BJ (cell line): ENCODE measurements around the gene ARID3B. TPM values are rescaled to one million over a fixed set of nuclear protein-coding genes. Genes with fewer than 3 reads are reported as not detected.
"Not testable (repeated sequence)": the region's sequence is repeated elsewhere in the genome, so short reads cannot be mapped to it uniquely, and the experiment has no call there.

Experiments
- CTCF ChIA-PET: fragments of 350-600 bp; formaldehyde crosslinking; extraction: SDS; loops from one replicate; lab custom pipeline; 2021; ENCODE audit warnings: antibody characterized with exemption, inconsistent platforms; lab: Yijun Ruan, JAX
- POLR2A ChIA-PET: fragments of 300-600 bp; sonication (Branson Sonifier 250); formaldehyde crosslinking; extraction: SDS; loops from one replicate; lab custom pipeline; 2021; ENCODE audit warnings: antibody characterized with exemption; lab: Charles Lee
- DNase-seq: peaks from one replicate; pipeline ENCODE4 v3.0.0-alpha.2; 2011; ENCODE audit warnings: low read depth
- H3K27me3 ChIP-seq: 2 replicates; pipeline ENCODE4 v1.6.0; 2011; ENCODE audit warnings: low read length; ENCODE audit not compliant: control insufficient read depth, insufficient read depth
- H3K36me3 ChIP-seq: 2 replicates; pipeline ENCODE4 v1.5.1; 2011; ENCODE audit warnings: low read length; ENCODE audit not compliant: control insufficient read depth, insufficient read depth
- H3K4me3 ChIP-seq: 2 replicates; pipeline ENCODE4 v1.5.1; 2011; ENCODE audit warnings: low read depth, mild to moderate bottlenecking, control low read depth, low read length
- CTCF ChIP-seq: IDR thresholded peaks from 2 replicates; pipeline ENCODE4 v1.5.1; 2011; ENCODE audit warnings: low read depth, mild to moderate bottlenecking, control low read depth, inconsistent platforms, low read length, moderate library complexity; ENCODE audit not compliant: insufficient read depth
- polyA plus RNA-seq: library from polyadenylated mRNA; depleted of rRNA; stranded (reverse); fragments of >200 nt; gene quantifications from 2 replicates; pipeline ENCODE4 v1.2.3, GENCODE V29; 2011

ARID3B gene
- polyA plus RNA-seq, 1 experiment: 1.5 TPM

GRCh38 chr15:74593122-74593521, 52.1 kb downstream of the ARID3B start:
- H3K27me3 ChIP-seq: no peaks in the 10 kb centered on the region
- TF ChIP-seq CTCF: no peak
- POLR2A ChIA-PET: no interaction called here
- no peak overlapping the region for H3K4me3 ChIP-seq
- peaks cover 7% of the 10 kb centered on the region; the same call in 1 of the 2 replicates for H3K36me3 ChIP-seq
- no peak for DNase-seq
- CTCF ChIA-PET: no interaction called here

GRCh38 chr15:74594455-74594854, 53.4 kb downstream of the ARID3B start:
- ChIA-PET CTCF (no interaction called here), POLR2A (no interaction called here)
- Histone ChIP-seq H3K4me3 (no peak overlapping the region), H3K36me3 (peaks cover 7% of the 10 kb centered on the region; the same call in 1 of the 2 replicates), H3K27me3 (no peaks in the 10 kb centered on the region)
- DNase-seq: no peak
- TF ChIP-seq CTCF: no peak

GRCh38 chr15:74595271-74595670, 54.3 kb downstream of the ARID3B start:
- TF ChIP-seq CTCF: no peak
- POLR2A ChIA-PET: no interaction called here
- H3K36me3 ChIP-seq: peaks cover 7% of the 10 kb centered on the region; the same call in 1 of the 2 replicates
- H3K4me3 ChIP-seq: no peak overlapping the region
- H3K27me3 ChIP-seq: no peaks in the 10 kb centered on the region
- DNase-seq: no peak
- CTCF ChIA-PET: no interaction called here

GRCh38 chr15:74596736-74597135, 55.7 kb downstream of the ARID3B start:
- H3K4me3 ChIP-seq, H3K27me3 ChIP-seq, POLR2A ChIA-PET, DNase-seq, CTCF ChIA-PET, H3K36me3 ChIP-seq: not testable (repeated sequence)

GRCh38 chr15:74597146-74597705, 56.2 kb downstream of the ARID3B start:
- H3K27me3 ChIP-seq, DNase-seq, POLR2A ChIA-PET, CTCF ChIA-PET, H3K4me3 ChIP-seq, H3K36me3 ChIP-seq: not testable (repeated sequence)

- H3K27me3 ChIP-seq: no peaks in the 10 kb centered on the region
- ChIA-PET CTCF (interaction anchor here (0.8 to 1.7 kb wide), 3 partner anchors 9 to 33 kb away, joined by 3 to 5 read pairs (median 4); no protein-coding TSS in a partner anchor), POLR2A (interaction anchor here (0.6 to 1.4 kb wide), 4 partner anchors 10 to 380 kb away, joined by 3 to 8 read pairs (median 4); partner anchors contain the start of gene ARID3B)
Measured at GRCh38 chr15:74598126-74598842, 57.3 kb downstream of the ARID3B start.

More at GRCh38 chr15:74598126-74598842, 57.3 kb downstream of the ARID3B start:
- 0 out of 2 replicates have a peak, but pooled peaks cover under 1% of the 10 kb centered on the region for H3K36me3 ChIP-seq
- no peak for TF ChIP-seq CTCF
- H3K4me3 ChIP-seq: peak overlapping the region; percentile 60
- peak; percentile 50 for DNase-seq
